Measurements from ENCODE around the gene SNX19.

The SNX19 gene

GRCh38 chr11:130850185-130850944 lies 65.9 kb downstream of the SNX19 start:
- no peak for DNase-seq (ENCODE audit: low read depth in 1 of 2, low spot score in 1 of 2)
- Histone ChIP-seq H3K27me3 (ENCODE audit: insufficient read depth, poor library complexity, severe bottlenecking) (peaks cover 5% of the 10 kb centered on the region), H3K27ac (replicated peaks) (no peak overlapping the region), H3K4me3 (replicated peaks; ENCODE audit: insufficient read depth, low read length) (no peak overlapping the region)
- TF ChIP-seq, protein P1, sequence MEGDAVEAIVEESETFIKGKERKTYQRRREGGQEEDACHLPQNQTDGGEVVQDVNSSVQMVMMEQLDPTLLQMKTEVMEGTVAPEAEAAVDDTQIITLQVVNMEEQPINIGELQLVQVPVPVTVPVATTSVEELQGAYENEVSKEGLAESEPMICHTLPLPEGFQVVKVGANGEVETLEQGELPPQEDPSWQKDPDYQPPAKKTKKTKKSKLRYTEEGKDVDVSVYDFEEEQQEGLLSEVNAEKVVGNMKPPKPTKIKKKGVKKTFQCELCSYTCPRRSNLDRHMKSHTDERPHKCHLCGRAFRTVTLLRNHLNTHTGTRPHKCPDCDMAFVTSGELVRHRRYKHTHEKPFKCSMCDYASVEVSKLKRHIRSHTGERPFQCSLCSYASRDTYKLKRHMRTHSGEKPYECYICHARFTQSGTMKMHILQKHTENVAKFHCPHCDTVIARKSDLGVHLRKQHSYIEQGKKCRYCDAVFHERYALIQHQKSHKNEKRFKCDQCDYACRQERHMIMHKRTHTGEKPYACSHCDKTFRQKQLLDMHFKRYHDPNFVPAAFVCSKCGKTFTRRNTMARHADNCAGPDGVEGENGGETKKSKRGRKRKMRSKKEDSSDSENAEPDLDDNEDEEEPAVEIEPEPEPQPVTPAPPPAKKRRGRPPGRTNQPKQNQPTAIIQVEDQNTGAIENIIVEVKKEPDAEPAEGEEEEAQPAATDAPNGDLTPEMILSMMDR (IDR thresholded peaks at IDR 0.05; ENCODE audit: insufficient read depth, low read length), result no peak
- TF ChIP-seq SPI1 (IDR thresholded peaks at IDR 0.05; ENCODE audit: borderline replicate concordance, low read depth) (no peak), POLR2AphosphoS5 (IDR thresholded peaks at IDR 0.05; ENCODE audit: low read depth) (no peak), GABPA (IDR thresholded peaks at IDR 0.05; ENCODE audit: low read depth) (no peak)
- TF ChIP-seq, protein P2, sequence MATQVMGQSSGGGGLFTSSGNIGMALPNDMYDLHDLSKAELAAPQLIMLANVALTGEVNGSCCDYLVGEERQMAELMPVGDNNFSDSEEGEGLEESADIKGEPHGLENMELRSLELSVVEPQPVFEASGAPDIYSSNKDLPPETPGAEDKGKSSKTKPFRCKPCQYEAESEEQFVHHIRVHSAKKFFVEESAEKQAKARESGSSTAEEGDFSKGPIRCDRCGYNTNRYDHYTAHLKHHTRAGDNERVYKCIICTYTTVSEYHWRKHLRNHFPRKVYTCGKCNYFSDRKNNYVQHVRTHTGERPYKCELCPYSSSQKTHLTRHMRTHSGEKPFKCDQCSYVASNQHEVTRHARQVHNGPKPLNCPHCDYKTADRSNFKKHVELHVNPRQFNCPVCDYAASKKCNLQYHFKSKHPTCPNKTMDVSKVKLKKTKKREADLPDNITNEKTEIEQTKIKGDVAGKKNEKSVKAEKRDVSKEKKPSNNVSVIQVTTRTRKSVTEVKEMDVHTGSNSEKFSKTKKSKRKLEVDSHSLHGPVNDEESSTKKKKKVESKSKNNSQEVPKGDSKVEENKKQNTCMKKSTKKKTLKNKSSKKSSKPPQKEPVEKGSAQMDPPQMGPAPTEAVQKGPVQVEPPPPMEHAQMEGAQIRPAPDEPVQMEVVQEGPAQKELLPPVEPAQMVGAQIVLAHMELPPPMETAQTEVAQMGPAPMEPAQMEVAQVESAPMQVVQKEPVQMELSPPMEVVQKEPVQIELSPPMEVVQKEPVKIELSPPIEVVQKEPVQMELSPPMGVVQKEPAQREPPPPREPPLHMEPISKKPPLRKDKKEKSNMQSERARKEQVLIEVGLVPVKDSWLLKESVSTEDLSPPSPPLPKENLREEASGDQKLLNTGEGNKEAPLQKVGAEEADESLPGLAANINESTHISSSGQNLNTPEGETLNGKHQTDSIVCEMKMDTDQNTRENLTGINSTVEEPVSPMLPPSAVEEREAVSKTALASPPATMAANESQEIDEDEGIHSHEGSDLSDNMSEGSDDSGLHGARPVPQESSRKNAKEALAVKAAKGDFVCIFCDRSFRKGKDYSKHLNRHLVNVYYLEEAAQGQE (IDR thresholded peaks at IDR 0.05; ENCODE audit: insufficient replicate concordance, low read depth), result no peak

- Histone ChIP-seq H3K27me3 (ENCODE audit: insufficient read depth, poor library complexity, severe bottlenecking) (peaks cover 5% of the 10 kb centered on the region), H3K4me3 (replicated peaks; ENCODE audit: insufficient read depth, low read length) (no peak overlapping the region), H3K27ac (replicated peaks) (no peak overlapping the region)
- no peak for TF ChIP-seq POLR2AphosphoS5 (IDR thresholded peaks at IDR 0.05; ENCODE audit: low read depth)
- TF ChIP-seq, protein P2 (IDR thresholded peaks at IDR 0.05; ENCODE audit: insufficient replicate concordance, low read depth), result no peak
- DNase-seq (ENCODE audit: low read depth in 1 of 2, low spot score in 1 of 2), result no peak
These were observed 67.1 kb downstream of the SNX19 start for GRCh38 chr11:130849215-130849568.

- DNase-seq (ENCODE audit: low read depth in 1 of 2, low spot score in 1 of 2), result no peak
- TF ChIP-seq POLR2AphosphoS5 (IDR thresholded peaks at IDR 0.05; ENCODE audit: low read depth), result no peak
- TF ChIP-seq, protein P2 (IDR thresholded peaks at IDR 0.05; ENCODE audit: insufficient replicate concordance, low read depth), result no peak
- TF ChIP-seq, protein P1 (IDR thresholded peaks at IDR 0.05; ENCODE audit: insufficient read depth, low read length), result no peak
- TF ChIP-seq GABPA (IDR thresholded peaks at IDR 0.05; ENCODE audit: low read depth), result no peak
- no peak for TF ChIP-seq SPI1 (IDR thresholded peaks at IDR 0.05; ENCODE audit: borderline replicate concordance, low read depth)
- Histone ChIP-seq H3K27ac (replicated peaks) (no peak overlapping the region), H3K4me3 (replicated peaks; ENCODE audit: insufficient read depth, low read length) (no peak overlapping the region), H3K27me3 (ENCODE audit: insufficient read depth, poor library complexity, severe bottlenecking) (peaks cover 3% of the 10 kb centered on the region)
These were observed 67.7 kb downstream of the SNX19 start for GRCh38 chr11:130848361-130849214.
